Eye (tissue), 1 donor: Measurements from ENCODE around the gene ATG16L1.

Experiments used
- DNase-seq: peaks from one replicate; pipeline ENCODE4 v3.0.0-alpha.2; 2015

The ATG16L1 gene

GRCh38 chr2:233336541-233336940 is 85.1 kb downstream of the ATG16L1 start:
- DNase-seq: no peak

DNA sequence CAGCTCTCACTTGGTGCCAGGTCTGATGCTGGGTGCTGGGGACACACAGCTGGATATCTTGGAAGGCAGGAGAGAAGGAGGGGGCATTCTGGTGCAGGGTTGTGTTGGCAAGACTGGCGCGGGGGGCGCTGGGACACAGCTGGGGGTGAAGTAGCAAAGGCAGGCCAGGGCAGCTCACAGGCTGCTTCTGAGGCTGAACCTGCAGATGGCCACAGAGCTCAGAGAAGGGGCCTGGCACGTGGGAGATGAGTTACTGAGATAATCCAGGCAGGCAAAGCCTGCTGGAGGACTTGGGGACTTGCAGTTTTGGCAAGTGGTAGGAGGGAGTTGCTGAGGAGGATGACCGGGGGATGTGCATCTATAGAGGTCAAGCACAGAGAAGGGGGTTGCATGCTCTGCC is 86.6 kb downstream of the ATG16L1 start:
- no peak for DNase-seq

GRCh38 chr2:233338812-233339368 is 87.4 kb downstream of the ATG16L1 start:
- no peak for DNase-seq

- no peak for DNase-seq
Observed at GRCh38 chr2:233339427-233339826, 88.0 kb downstream of the ATG16L1 start.

DNA sequence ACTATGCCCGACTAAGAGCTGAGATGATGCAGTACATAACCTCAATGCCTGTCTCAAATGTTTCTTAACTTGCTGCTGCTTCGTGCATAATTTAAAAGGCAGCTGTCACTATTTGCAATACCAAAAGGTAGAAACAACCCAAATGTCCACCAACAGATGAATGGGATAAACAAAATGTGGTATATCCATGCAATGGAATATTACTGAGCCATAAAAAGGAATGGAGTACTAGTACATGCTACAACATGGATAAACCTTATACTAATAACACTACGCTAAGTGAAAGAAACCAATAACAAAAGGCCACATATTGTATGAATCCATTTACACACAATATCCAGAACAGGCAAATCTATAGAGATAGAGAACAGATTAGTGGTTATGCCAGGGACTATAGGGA is 89.8 kb downstream of the ATG16L1 start:
- no peak for DNase-seq

DNA sequence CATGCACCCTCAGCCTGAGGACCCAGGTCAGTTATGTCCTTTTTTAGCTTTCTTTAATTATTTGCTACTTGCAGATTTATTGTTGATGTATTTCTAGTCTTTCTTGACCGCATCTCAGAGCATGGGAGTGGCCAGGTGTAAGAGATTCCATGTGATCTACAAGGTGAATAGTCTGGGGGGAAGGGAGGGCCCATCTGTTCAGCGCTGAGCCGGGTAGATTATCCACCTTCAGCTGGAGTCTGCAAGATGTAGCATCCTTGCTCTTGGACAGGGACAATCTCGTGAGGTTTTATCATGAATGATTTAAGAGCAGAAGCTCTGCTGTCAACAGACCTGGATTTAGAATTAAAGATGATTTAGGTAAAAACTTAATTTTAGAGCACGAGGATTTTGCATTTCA is 90.8 kb downstream of the ATG16L1 start:
- DNase-seq: no peak

- no peak for DNase-seq
Observed at GRCh38 chr2:233343171-233343705, 91.8 kb downstream of the ATG16L1 start.
